ENCODE data around the gene MEF2C.

DNA sequence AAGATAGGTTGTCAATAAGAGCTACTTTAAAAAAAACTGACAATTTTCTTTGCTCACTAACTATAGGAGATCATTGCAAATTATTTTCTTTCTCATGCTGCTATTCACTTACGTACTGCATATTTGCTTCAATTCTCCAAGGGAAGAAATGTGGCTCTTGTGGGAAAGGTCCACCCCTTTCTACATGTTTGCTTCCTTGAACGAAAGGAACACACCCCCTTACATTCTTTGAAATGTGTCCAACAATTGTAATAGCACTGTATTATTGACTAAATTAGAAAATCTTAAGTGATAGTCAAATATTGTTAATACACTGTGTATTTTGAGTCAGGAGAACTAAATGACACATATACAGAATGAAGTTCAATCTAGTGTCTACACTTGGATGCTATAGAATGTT, 5.2 kb downstream of the MEF2C start:
- no peak for TF ChIP-seq POLR2A (IDR thresholded peaks at IDR 0.05)
- no peak for TF ChIP-seq CTCF (IDR thresholded peaks at IDR 0.05)
- no peak for TF ChIP-seq EP300 (IDR thresholded peaks at IDR 0.05; ENCODE audit: low read depth)
